GM12891 (cell line): ENCODE data around the gene DDIAS.

Experiments
- POLR2A ChIP-seq: IDR thresholded peaks from 2 replicates; pipeline ENCODE4 v1.6.1; 2011; ENCODE audit warnings: low read depth, low read length, control low read depth
- POLR2AphosphoS5 ChIP-seq: IDR thresholded peaks from 2 replicates; pipeline ENCODE4 v1.6.1; 2011; ENCODE audit warnings: low read depth, low read length, control low read depth
- TAF1 ChIP-seq: IDR thresholded peaks from 2 replicates; pipeline ENCODE4 v1.6.1; 2011; ENCODE audit warnings: low read depth, low read length, control low read depth

GRCh38 chr11:82859750-82860149 is 41.8 kb upstream of the DDIAS start:
- TF ChIP-seq POLR2A: no peak
- no peak for TF ChIP-seq POLR2AphosphoS5
- TF ChIP-seq TAF1: no peak
